ENCODE data around the gene CPEB3.

The CPEB3 gene

GRCh38 chr10:92303096-92303495 is 12.2 kb upstream of the CPEB3 start:
- no peaks in the 10 kb centered on the region for H3K9me3 ChIP-seq (ENCODE audit: control insufficient read depth, insufficient read depth, low read depth, low read length)
- 0 out of 2 replicates have a peak overlapping the region, but pooled peaks have one; percentile 13 for H3K27ac ChIP-seq (ENCODE audit: low read depth, low read length)
- peaks cover 41% of the 10 kb centered on the region for H3K4me1 ChIP-seq (ENCODE audit: control insufficient read depth, insufficient read depth, low read length)
- H3K4me3 ChIP-seq (ENCODE audit: low read depth, low read length) = no peak overlapping the region
- H3K9ac ChIP-seq (ENCODE audit: low read length) = no peak overlapping the region
- no peaks in the 10 kb centered on the region for H3K27me3 ChIP-seq (ENCODE audit: control insufficient read depth, insufficient read depth, low read length)
- H3K36me3 ChIP-seq (ENCODE audit: control insufficient read depth, insufficient read depth, low read length) = peaks cover 9% of the 10 kb centered on the region; the same call in 1 of the 2 replicates

- peaks cover 10% of the 10 kb centered on the region for H3K4me1 ChIP-seq (ENCODE audit: control insufficient read depth, insufficient read depth, low read length)
- no peaks in the 10 kb centered on the region for H3K27me3 ChIP-seq (ENCODE audit: control insufficient read depth, insufficient read depth, low read length)
- H3K9ac ChIP-seq (ENCODE audit: low read length) = no peak overlapping the region
- H3K36me3 ChIP-seq (ENCODE audit: control insufficient read depth, insufficient read depth, low read length) = peaks cover 29% of the 10 kb centered on the region
- H3K27ac ChIP-seq (ENCODE audit: low read depth, low read length) = no peak overlapping the region
- H3K9me3 ChIP-seq (ENCODE audit: control insufficient read depth, insufficient read depth, low read depth, low read length) = no peaks in the 10 kb centered on the region
- H3K4me3 ChIP-seq (ENCODE audit: low read depth, low read length) = no peak overlapping the region
These were observed 7.6 kb upstream of the CPEB3 start for GRCh38 chr10:92298487-92298886.

DNA sequence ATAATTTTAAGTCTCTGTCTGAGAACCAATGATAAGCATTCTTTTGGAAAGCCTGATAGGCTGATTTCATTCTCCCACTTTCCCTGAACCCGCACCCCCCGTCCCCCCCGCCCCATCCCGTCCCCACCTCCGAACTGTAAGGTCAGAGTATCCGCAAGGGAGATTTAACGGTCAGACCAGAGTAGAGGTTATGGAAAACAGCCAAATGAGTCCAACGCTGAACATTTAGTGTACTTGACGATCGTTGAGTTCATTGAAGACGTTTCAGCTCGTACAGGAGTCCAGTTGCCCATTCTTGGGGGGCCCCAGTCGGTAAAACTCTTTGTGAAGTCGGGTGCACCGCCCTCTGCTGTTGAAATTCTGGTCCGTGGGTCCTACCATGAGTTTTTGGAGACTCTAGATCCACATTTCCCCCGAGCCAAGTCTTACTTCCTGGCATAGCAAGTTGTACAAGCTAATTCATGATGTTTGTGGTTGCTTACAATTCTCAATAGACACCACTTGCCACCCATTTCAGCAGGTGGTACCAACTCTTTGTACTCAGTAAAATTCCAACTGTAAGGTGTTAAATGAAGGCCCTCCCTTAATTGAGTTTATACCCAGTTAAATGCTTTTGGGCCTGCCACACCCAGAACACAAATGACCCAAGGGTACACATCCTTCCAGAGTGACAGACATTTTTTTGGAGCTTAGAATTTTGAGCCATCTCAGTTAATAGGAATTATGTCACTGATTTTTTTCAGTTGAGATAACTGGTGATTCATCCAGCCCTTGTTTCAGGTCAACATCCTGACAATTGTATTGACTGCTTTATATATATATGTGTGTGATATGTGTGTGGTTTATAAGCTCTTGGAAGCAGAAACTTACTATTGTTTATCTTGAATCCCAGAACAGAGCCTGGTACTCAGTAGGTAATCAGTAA is 1.3 kb upstream of the CPEB3 start:
- no peaks in the 10 kb centered on the region for H3K27me3 ChIP-seq (ENCODE audit: control insufficient read depth, insufficient read depth, low read length)
- peak overlapping the region; percentile 99 for H3K4me3 ChIP-seq (ENCODE audit: low read depth, low read length)
- peak overlapping the region; percentile 47 for H3K9ac ChIP-seq (ENCODE audit: low read length)
- H3K36me3 ChIP-seq (ENCODE audit: control insufficient read depth, insufficient read depth, low read length) = peaks cover 24% of the 10 kb centered on the region
- no peak overlapping the region for H3K27ac ChIP-seq (ENCODE audit: low read depth, low read length)
- H3K4me1 ChIP-seq (ENCODE audit: control insufficient read depth, insufficient read depth, low read length) = peaks cover 7% of the 10 kb centered on the region
- H3K9me3 ChIP-seq (ENCODE audit: control insufficient read depth, insufficient read depth, low read depth, low read length) = no peaks in the 10 kb centered on the region

- Histone ChIP-seq H3K27me3 (ENCODE audit: control insufficient read depth, insufficient read depth, low read length) (no peaks in the 10 kb centered on the region), H3K27ac (ENCODE audit: low read depth, low read length) (peak overlapping the region; percentile 91), H3K4me1 (ENCODE audit: control insufficient read depth, insufficient read depth, low read length) (peaks cover 7% of the 10 kb centered on the region), H3K9ac (ENCODE audit: low read length) (peak overlapping the region; percentile 93), H3K4me3 (ENCODE audit: low read depth, low read length) (peak overlapping the region; percentile 99), H3K36me3 (ENCODE audit: control insufficient read depth, insufficient read depth, low read length) (peaks cover 21% of the 10 kb centered on the region), H3K9me3 (ENCODE audit: control insufficient read depth, insufficient read depth, low read depth, low read length) (no peaks in the 10 kb centered on the region)
These were observed 663 bp upstream of the CPEB3 start for GRCh38 chr10:92291616-92291865.

GRCh38 chr10:92290076-92290836 is 622 bp downstream of the CPEB3 start:
- Histone ChIP-seq H3K27me3 (ENCODE audit: control insufficient read depth, insufficient read depth, low read length) (no peaks in the 10 kb centered on the region), H3K36me3 (ENCODE audit: control insufficient read depth, insufficient read depth, low read length) (peaks cover 16% of the 10 kb centered on the region), H3K4me3 (ENCODE audit: low read depth, low read length) (peak overlapping the region; percentile 99), H3K27ac (ENCODE audit: low read depth, low read length) (peak overlapping the region; percentile 34; the same call in 1 of the 2 replicates), H3K9ac (ENCODE audit: low read length) (peak overlapping the region; percentile 93), H3K9me3 (ENCODE audit: control insufficient read depth, insufficient read depth, low read depth, low read length) (no peaks in the 10 kb centered on the region), H3K4me1 (ENCODE audit: control insufficient read depth, insufficient read depth, low read length) (peaks cover 7% of the 10 kb centered on the region)

GRCh38 chr10:92284112-92284704 is 6.7 kb downstream of the CPEB3 start:
- H3K9me3 ChIP-seq (ENCODE audit: control insufficient read depth, insufficient read depth, low read depth, low read length) = no peaks in the 10 kb centered on the region
- no peaks in the 10 kb centered on the region for H3K4me1 ChIP-seq (ENCODE audit: control insufficient read depth, insufficient read depth, low read length)
- H3K36me3 ChIP-seq (ENCODE audit: control insufficient read depth, insufficient read depth, low read length) = no peaks in the 10 kb centered on the region
- H3K27ac ChIP-seq (ENCODE audit: low read depth, low read length) = no peak overlapping the region
- H3K27me3 ChIP-seq (ENCODE audit: control insufficient read depth, insufficient read depth, low read length) = no peaks in the 10 kb centered on the region
- no peak overlapping the region for H3K9ac ChIP-seq (ENCODE audit: low read length)
- H3K4me3 ChIP-seq (ENCODE audit: low read depth, low read length) = no peak overlapping the region

GRCh38 chr10:92278996-92279696 is 11.7 kb downstream of the CPEB3 start:
- H3K36me3 ChIP-seq (ENCODE audit: control insufficient read depth, insufficient read depth, low read length) = no peaks in the 10 kb centered on the region
- no peak overlapping the region for H3K9ac ChIP-seq (ENCODE audit: low read length)
- H3K27me3 ChIP-seq (ENCODE audit: control insufficient read depth, insufficient read depth, low read length) = no peaks in the 10 kb centered on the region
- H3K4me3 ChIP-seq (ENCODE audit: low read depth, low read length) = no peak overlapping the region
- H3K4me1 ChIP-seq (ENCODE audit: control insufficient read depth, insufficient read depth, low read length) = no peaks in the 10 kb centered on the region
- no peak overlapping the region for H3K27ac ChIP-seq (ENCODE audit: low read depth, low read length)
- H3K9me3 ChIP-seq (ENCODE audit: control insufficient read depth, insufficient read depth, low read depth, low read length) = no peaks in the 10 kb centered on the region

DNA sequence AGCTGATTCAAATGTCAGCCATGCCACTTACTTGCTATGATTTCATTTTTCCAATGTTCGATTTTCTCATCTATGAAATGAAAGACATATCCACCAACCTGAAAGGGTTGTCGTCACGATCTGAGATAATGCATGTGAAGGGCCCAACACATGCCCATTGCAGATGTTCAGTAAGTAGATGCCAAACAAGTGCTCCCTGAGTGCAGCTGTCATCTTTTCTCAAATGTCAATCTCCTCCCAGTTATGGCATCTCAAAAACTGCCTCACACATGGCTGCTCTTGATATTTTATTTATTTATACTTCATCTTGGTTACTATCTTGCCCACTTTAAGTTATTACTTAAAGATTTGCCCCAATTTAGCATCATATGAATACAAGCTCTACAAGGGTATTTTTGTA is 16.8 kb downstream of the CPEB3 start:
- no peaks in the 10 kb centered on the region for H3K27me3 ChIP-seq (ENCODE audit: control insufficient read depth, insufficient read depth, low read length)

DNA sequence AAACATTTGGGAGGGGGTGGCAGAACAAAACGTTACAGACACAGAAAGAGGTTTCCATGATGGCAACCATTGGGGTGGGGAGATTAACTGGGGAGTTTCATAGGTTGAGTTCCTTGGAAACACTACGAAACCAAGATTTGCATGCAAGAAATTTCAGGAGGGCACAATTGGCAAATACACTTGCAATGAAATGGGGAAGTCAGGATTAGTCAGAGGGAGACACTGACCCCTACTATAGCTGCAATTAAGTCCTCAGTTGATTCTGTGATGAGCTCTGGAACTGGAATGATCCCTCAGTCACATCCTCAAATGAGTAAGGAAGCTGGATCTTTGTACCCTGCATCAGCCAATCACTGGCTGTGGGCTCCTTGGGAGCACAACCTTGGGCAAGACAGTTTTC is 22.1 kb downstream of the CPEB3 start:
- Histone ChIP-seq H3K27ac (ENCODE audit: low read depth, low read length) (no peak overlapping the region), H3K36me3 (ENCODE audit: control insufficient read depth, insufficient read depth, low read length) (no peaks in the 10 kb centered on the region), H3K4me3 (ENCODE audit: low read depth, low read length) (no peak overlapping the region), H3K9me3 (ENCODE audit: control insufficient read depth, insufficient read depth, low read depth, low read length) (no peaks in the 10 kb centered on the region), H3K9ac (ENCODE audit: low read length) (no peak overlapping the region), H3K4me1 (ENCODE audit: control insufficient read depth, insufficient read depth, low read length) (no peaks in the 10 kb centered on the region), H3K27me3 (ENCODE audit: control insufficient read depth, insufficient read depth, low read length) (no peaks in the 10 kb centered on the region)

More for the DNA sequence above, 16.8 kb downstream of the CPEB3 start:
- no peaks in the 10 kb centered on the region for H3K4me1 ChIP-seq (ENCODE audit: control insufficient read depth, insufficient read depth, low read length)
- no peak overlapping the region for H3K27ac ChIP-seq (ENCODE audit: low read depth, low read length)
- no peaks in the 10 kb centered on the region for H3K36me3 ChIP-seq (ENCODE audit: control insufficient read depth, insufficient read depth, low read length)
- no peak overlapping the region for H3K9ac ChIP-seq (ENCODE audit: low read length)
- H3K4me3 ChIP-seq (ENCODE audit: low read depth, low read length) = no peak overlapping the region
- no peaks in the 10 kb centered on the region for H3K9me3 ChIP-seq (ENCODE audit: control insufficient read depth, insufficient read depth, low read depth, low read length)

DNA sequence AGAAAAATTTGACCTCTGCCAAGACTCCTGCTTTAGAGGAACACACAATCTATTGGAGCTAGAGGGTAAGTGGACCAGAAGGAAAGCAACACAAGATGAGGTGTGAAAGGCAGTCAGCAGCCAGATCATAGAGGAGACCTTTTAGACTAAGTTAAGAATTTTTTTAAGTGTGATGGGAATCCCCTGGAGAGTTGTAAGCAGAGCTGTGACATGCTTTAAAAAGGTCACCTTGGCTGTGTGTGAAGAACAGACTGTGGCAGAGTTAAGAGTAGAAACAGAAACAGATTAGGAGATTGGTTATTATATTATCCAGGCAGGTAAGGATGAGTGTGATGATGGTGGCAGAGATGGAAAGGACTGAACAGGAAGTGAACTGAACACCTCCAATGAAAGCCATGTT is 23.5 kb downstream of the CPEB3 start:
- no peaks in the 10 kb centered on the region for H3K4me1 ChIP-seq (ENCODE audit: control insufficient read depth, insufficient read depth, low read length)
- no peak overlapping the region for H3K27ac ChIP-seq (ENCODE audit: low read depth, low read length)
- no peaks in the 10 kb centered on the region for H3K36me3 ChIP-seq (ENCODE audit: control insufficient read depth, insufficient read depth, low read length)
- no peak overlapping the region for H3K9ac ChIP-seq (ENCODE audit: low read length)
- H3K4me3 ChIP-seq (ENCODE audit: low read depth, low read length) = no peak overlapping the region
- H3K27me3 ChIP-seq (ENCODE audit: control insufficient read depth, insufficient read depth, low read length) = no peaks in the 10 kb centered on the region
- no peaks in the 10 kb centered on the region for H3K9me3 ChIP-seq (ENCODE audit: control insufficient read depth, insufficient read depth, low read depth, low read length)

All from HUES6 (cell line).